ENCODE results near the gene ADAM19.
"Not testable (repeated sequence)": the region's sequence is repeated elsewhere in the genome, so short reads cannot be mapped to it uniquely, and the experiment has no call there.

ADAM19 gene

GRCh38 chr5:157434096-157434495, 141.5 kb downstream of the ADAM19 start:
- no peak for DNase-seq (ENCODE audit: low read depth, low spot score)
- no peak for TF ChIP-seq CTCF (IDR thresholded peaks at IDR 0.05; ENCODE audit: insufficient read depth, low read length, missing control alignments)
- POLR2A ChIA-PET = no interaction called here
- CTCF ChIA-PET = interaction anchor here (1.4 to 7.1 kb wide), 6 partner anchors 10 to 310 kb away, joined by 3 to 106 read pairs (median 34); partner anchors contain the start of gene LSM11
- no peak overlapping the region for H3K4me3 ChIP-seq (ENCODE audit: low read depth, low read length)

- H3K4me3 ChIP-seq (ENCODE audit: low read depth, low read length) = no peak overlapping the region
- TF ChIP-seq CTCF (IDR thresholded peaks at IDR 0.05; ENCODE audit: insufficient read depth, low read length, missing control alignments) = peak; percentile 34
- ChIA-PET CTCF (interaction anchor here (0.6 to 7.1 kb wide), 31 partner anchors 8 to 312 kb away, joined by 3 to 106 read pairs (median 5); partner anchors contain the start of gene LSM11), POLR2A (interaction anchor here (1.1 kb wide), 1 partner anchor 38 kb away, joined by 3 read pairs; no protein-coding TSS in a partner anchor)
- DNase-seq (ENCODE audit: low read depth, low spot score) = peak; percentile 16
Measured at GRCh38 chr5:157431544-157432200, 143.9 kb downstream of the ADAM19 start.

GRCh38 chr5:157429920-157430319, 145.7 kb downstream of the ADAM19 start:
- POLR2A ChIA-PET; H3K4me3 ChIP-seq (ENCODE audit: low read depth, low read length); DNase-seq (ENCODE audit: low read depth, low spot score): not testable (repeated sequence)
- CTCF ChIA-PET = interaction anchor here (5.1 to 7.1 kb wide), 3 partner anchors 44 to 314 kb away, joined by 31 to 106 read pairs (median 36); partner anchors contain the start of gene LSM11
